Erythroblast (primary cell): ENCODE results near the gene FAM216B.

Source experiments
- DNase-seq, 2 experiments: peaks; one replicate each; lab custom pipeline; 2025; lab: John Stamatoyannopoulos, UW
- GATA1 ChIP-seq: IDR thresholded peaks from 2 replicates; pipeline ENCODE4 v1.6.1; 2011; ENCODE audit warnings: low read depth, mild to moderate bottlenecking, control low read depth, low read length, moderate library complexity
- POLR2A ChIP-seq: IDR thresholded peaks from 2 replicates; pipeline ENCODE4 v1.6.1; 2011; ENCODE audit warnings: mild to moderate bottlenecking, low read length

Gene FAM216B

GRCh38 chr13:42832341-42833096 lies 51.1 kb downstream of the FAM216B start:
- TF ChIP-seq GATA1, result no peak
- no peak for TF ChIP-seq POLR2A
- no peak for DNase-seq

- no peak for TF ChIP-seq GATA1
- TF ChIP-seq POLR2A, result no peak
- DNase-seq, result no peak
Measured at GRCh38 chr13:42834946-42835345, 53.6 kb downstream of the FAM216B start.

GRCh38 chr13:42836930-42837690 lies 55.7 kb downstream of the FAM216B start:
- TF ChIP-seq GATA1, result no peak
- TF ChIP-seq POLR2A, result no peak
- no peak for DNase-seq
